Spleen (tissue), 7 donors: ENCODE results near the gene SSU72.

Experiments used
- CTCF ChIP-seq, 11 experiments: fragments of 200-600 bp in 7 of 11; fragments of 450-650 bp in 4 of 11; sonication (generic) in 4 of 11; IDR thresholded peaks in 8 of 11; conservative IDR thresholded peaks in 3 of 11; 1 replicate in 7 of 11; 2 replicates in 4 of 11; pipeline versions ENCODE4 v1.4.0 to v1.8.0; 2016 to 2021; ENCODE audit warnings: antibody characterized with exemption in 11 of 11, inconsistent platforms in 4 of 11, mild to moderate bottlenecking in 1 of 11
- POLR2AphosphoS5 ChIP-seq, 3 donors: sonication (generic); formaldehyde crosslinking; IDR thresholded peaks; one replicate each; pipeline ENCODE4 v1.5.1; 2017; ENCODE audit warnings: antibody characterized with exemption in 3 of 3
- donor health status: DM: no; HTN: no; CAD: no; lungs with moderate emphysema.
- donor health status: DM: no; HTN: no; CAD: no.
- donor health status: DM: no; HTN: no; CAD: no.

GRCh38 chr1:1552263-1552639 lies 22.4 kb downstream of the SSU72 start:
- TF ChIP-seq CTCF (IDR thresholded peaks at IDR 0.05 in 8 of 11, conservative IDR thresholded peaks at IDR 0.05 in 3 of 11) (no peak), POLR2AphosphoS5 (IDR thresholded peaks at IDR 0.05) (peak in 1 of 3 donors; percentile 53)
